GM23248 (cell line): Measurements from ENCODE around the gene INSRR. TPM values are rescaled to one million over a fixed set of nuclear protein-coding genes. Genes with fewer than 3 reads are reported as not detected.

Experiments
- DNase-seq: peaks from one replicate; pipeline ENCODE4 v3.0.0-alpha.2; 2015
- H2AFZ ChIP-seq: fragments of 200-600 bp; sonication (generic); 2 replicates; pipeline ENCODE4 v1.6.1; 2016; ENCODE audit warnings: antibody characterized with exemption
- H3F3A ChIP-seq: fragments of 200-600 bp; sonication (generic); 2 replicates; pipeline ENCODE4 v1.6.1; 2016; ENCODE audit warnings: mild to moderate bottlenecking, antibody characterized with exemption, mixed run types; ENCODE audit not compliant: insufficient read depth
- H3K27ac ChIP-seq: fragments of 200-600 bp; sonication (generic); 2 replicates; pipeline ENCODE4 v1.5.1; 2016; ENCODE audit warnings: mild to moderate bottlenecking
- H3K27me3 ChIP-seq: fragments of 200-600 bp; sonication (generic); replicated peaks from 2 replicates; pipeline ENCODE4 v1.6.1; 2016; ENCODE audit warnings: mild to moderate bottlenecking; ENCODE audit not compliant: insufficient read depth
- H3K36me3 ChIP-seq: fragments of 200-600 bp; sonication (generic); 2 replicates; pipeline ENCODE4 v1.6.1; 2016; ENCODE audit warnings: low read depth, mild to moderate bottlenecking
- H3K4me1 ChIP-seq: fragments of 200-600 bp; sonication (generic); 2 replicates; pipeline ENCODE4 v1.6.1; 2016; ENCODE audit warnings: mild to moderate bottlenecking; ENCODE audit not compliant: insufficient read depth
- H3K4me2 ChIP-seq: fragments of 200-600 bp; sonication (generic); one replicate; pipeline ENCODE4 v1.6.1; 2016; ENCODE audit warnings: mild to moderate bottlenecking; ENCODE audit not compliant: unreplicated experiment
- H3K4me3 ChIP-seq: fragments of 200-600 bp; sonication (generic); 2 replicates; pipeline ENCODE4 v1.5.1; 2016; ENCODE audit warnings: mild to moderate bottlenecking
- H3K79me2 ChIP-seq: fragments of 200-600 bp; sonication (generic); 2 replicates; pipeline ENCODE4 v1.6.1; 2016; ENCODE audit warnings: mild to moderate bottlenecking; ENCODE audit not compliant: insufficient read depth
- H3K9ac ChIP-seq: fragments of 200-600 bp; sonication (generic); 2 replicates; pipeline ENCODE4 v1.6.1; 2016; ENCODE audit warnings: mild to moderate bottlenecking
- H3K9me2 ChIP-seq: fragments of 200-600 bp; sonication (generic); 2 replicates; pipeline ENCODE4 v1.6.1; 2016; ENCODE audit warnings: mixed run types, mild to moderate bottlenecking, moderate library complexity; ENCODE audit not compliant: insufficient read depth
- H3K9me3 ChIP-seq: fragments of 200-600 bp; sonication (generic); one replicate; pipeline ENCODE4 v1.6.1; 2017; ENCODE audit warnings: low read depth
- H4K20me1 ChIP-seq: fragments of 200-600 bp; sonication (generic); 2 replicates; pipeline ENCODE4 v1.6.0; 2016; ENCODE audit not compliant: insufficient read depth
- EZH2 ChIP-seq: fragments of 200-600 bp; sonication (generic); IDR thresholded peaks from 2 replicates; pipeline ENCODE4 v1.6.1; 2018; ENCODE audit warnings: antibody characterized with exemption, mild to moderate bottlenecking; ENCODE audit not compliant: insufficient read depth, poor library complexity, severe bottlenecking
- EZH2phosphoT487 ChIP-seq: fragments of 200-600 bp; sonication (generic); IDR thresholded peaks from 2 replicates; pipeline ENCODE4 v1.6.1; 2018; ENCODE audit warnings: antibody characterized with exemption, moderate library complexity, mild to moderate bottlenecking, low read depth; ENCODE audit not compliant: insufficient read depth
- WGBS, 2 experiments: methylation state at CpG; one replicate each; pipeline ENCODE4 v1.1.6; 2015 to 2017; ENCODE audit warnings: low lambda C conversion rate in 2 of 2, low coverage in 1 of 2; ENCODE audit errors: missing lambda C conversion rate in 2 of 2; 5-methylcytosine and 5-hydroxymethylcytosine counted together
- in situ Hi-C: fragments of 300-500 bp; cut with MboI; formaldehyde crosslinking; loops from 2 replicates; pipeline ENCODE4 v1.15.0; 2020
- polyA plus RNA-seq: library from polyadenylated mRNA; unstranded; fragments of >200 nt; fragmentation: Nextera tagmentation; extraction: Ambion mirVana; gene quantifications from 2 replicates; pipeline ENCODE4 v1.2.1, GENCODE V29; 2016
- total RNA-seq: library from RNA; depleted of rRNA; stranded (reverse); fragments of >200 nt; shearing (Covaris generic); gene quantifications from 2 replicates; pipeline ENCODE4 v1.2.3, GENCODE V29; 2014

INSRR gene
- total and polyA plus RNA-seq, 2 experiments from 2014 or later, result 0.09 TPM; not detected in 1

DNA sequence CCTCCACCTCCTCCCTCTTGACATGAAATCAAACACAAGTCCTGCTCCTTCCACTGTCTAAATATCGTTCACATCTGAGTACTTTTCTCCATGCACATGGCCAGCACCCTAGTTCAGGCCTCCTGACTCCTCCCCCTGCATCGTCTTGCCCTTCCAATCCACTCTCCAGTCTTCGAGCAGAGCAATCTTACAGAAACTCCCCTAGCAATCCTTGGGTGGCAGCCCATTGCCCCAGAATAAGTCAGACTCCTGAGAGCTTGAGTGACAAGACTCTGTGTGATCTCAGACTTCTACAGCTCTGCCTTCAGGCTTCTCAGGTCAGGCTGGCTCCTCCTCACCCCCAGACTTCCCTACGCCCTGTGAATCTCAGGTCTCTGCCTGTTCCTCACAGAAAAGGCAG lies 47.7 kb downstream of the INSRR start:
- Histone ChIP-seq H2AFZ (no peak overlapping the region), H3K4me1 (peaks cover 27% of the 10 kb centered on the region), H4K20me1 (no peaks in the 10 kb centered on the region), H3K4me3 (no peak overlapping the region), H3K36me3 (no peaks in the 10 kb centered on the region), H3K27me3 (no peaks in the 10 kb centered on the region), H3K9me3 (no peaks in the 10 kb centered on the region), H3F3A (peaks cover 3% of the 10 kb centered on the region), H3K9ac (no peak overlapping the region), H3K79me2 (no peaks in the 10 kb centered on the region), H3K9me2 (no peaks in the 10 kb centered on the region), H3K27ac (no peak overlapping the region), H3K4me2 (no peak overlapping the region)
- TF ChIP-seq EZH2 (no peak), EZH2phosphoT487 (no peak)
- no peak for DNase-seq
- WGBS, 2 experiments, result 63 to 75% methylated on average over 4 of the region's 4 CpGs
- in situ Hi-C loops, result no loop called here

DNA sequence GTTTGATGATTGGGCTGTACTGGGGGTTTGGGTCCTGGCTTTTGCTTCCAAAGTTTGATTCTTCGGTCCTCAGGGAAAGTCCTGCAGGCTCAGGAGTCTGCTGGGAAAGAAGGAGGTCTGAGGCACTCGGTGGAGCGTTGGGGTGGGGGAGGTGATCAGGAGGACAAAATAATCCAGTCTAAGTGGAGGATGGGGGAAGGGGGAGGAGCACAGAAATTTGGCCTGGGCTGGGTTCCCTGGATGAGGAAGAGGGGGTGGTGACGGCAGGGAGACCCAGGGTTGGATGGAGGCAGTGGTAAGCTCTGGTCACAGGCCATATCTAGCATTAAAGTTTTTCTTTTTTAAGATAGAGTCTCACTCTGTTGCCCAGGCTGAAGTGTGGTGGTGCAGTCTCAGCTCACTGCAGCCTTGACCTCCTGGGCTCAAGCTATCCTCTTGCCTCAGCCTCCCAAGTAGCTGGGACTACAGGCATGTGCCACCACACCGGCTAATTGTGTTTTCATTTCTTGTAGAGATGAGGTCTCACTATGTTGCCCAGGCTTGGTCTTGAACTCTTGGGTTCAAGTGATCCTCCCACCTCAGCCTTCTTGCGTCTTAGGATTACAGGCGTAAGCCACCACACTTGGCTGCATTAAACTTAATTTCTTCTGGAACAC lies 49.1 kb downstream of the INSRR start:
- no peak overlapping the region for H3K27ac ChIP-seq
- no peak overlapping the region for H3K9ac ChIP-seq
- no peaks in the 10 kb centered on the region for H3K36me3 ChIP-seq
- H3K4me2 ChIP-seq, result no peak overlapping the region
- peaks cover 6% of the 10 kb centered on the region for H3F3A ChIP-seq
- no peaks in the 10 kb centered on the region for H3K9me3 ChIP-seq
- H4K20me1 ChIP-seq, result no peaks in the 10 kb centered on the region
- in situ Hi-C loops, result no loop called here
- H3K4me1 ChIP-seq, result peaks cover 20% of the 10 kb centered on the region
- H3K4me3 ChIP-seq, result no peak overlapping the region
- WGBS, 2 experiments, result 95 to 98% methylated on average over 7 of the region's 7 CpGs
- H3K9me2 ChIP-seq, result no peaks in the 10 kb centered on the region
- TF ChIP-seq EZH2phosphoT487, result no peak
- no peak for TF ChIP-seq EZH2
- no peak overlapping the region for H2AFZ ChIP-seq
- no peaks in the 10 kb centered on the region for H3K27me3 ChIP-seq
- H3K79me2 ChIP-seq, result no peaks in the 10 kb centered on the region
- DNase-seq, result no peak

- no peak for DNase-seq
- in situ Hi-C loops, result no loop called here
- H3K27me3 ChIP-seq, result no peaks in the 10 kb centered on the region
- peaks cover 6% of the 10 kb centered on the region for H3F3A ChIP-seq
- H3K36me3 ChIP-seq, result no peaks in the 10 kb centered on the region
- H3K4me1 ChIP-seq, result peaks cover 15% of the 10 kb centered on the region
- no peak overlapping the region for H3K27ac ChIP-seq
- H3K79me2 ChIP-seq, result no peaks in the 10 kb centered on the region
- no peak overlapping the region for H3K4me2 ChIP-seq
- 94 to 95% methylated on average over 5 to 10 of the region's 10 CpGs for WGBS, 2 experiments
- H3K9me3 ChIP-seq, result no peaks in the 10 kb centered on the region
- H3K4me3 ChIP-seq, result no peak overlapping the region
- H3K9me2 ChIP-seq, result no peaks in the 10 kb centered on the region
- H2AFZ ChIP-seq, result no peak overlapping the region
- no peak for TF ChIP-seq EZH2phosphoT487
- TF ChIP-seq EZH2, result no peak
- no peak overlapping the region for H3K9ac ChIP-seq
- H4K20me1 ChIP-seq, result no peaks in the 10 kb centered on the region
These were observed 49.6 kb downstream of the INSRR start for GRCh38 chr1:156809281-156809680.

GRCh38 chr1:156808186-156809030 lies 50.5 kb downstream of the INSRR start:
- in situ Hi-C loops, result no loop called here
- no peak overlapping the region for H3K4me2 ChIP-seq
- no peaks in the 10 kb centered on the region for H3K36me3 ChIP-seq
- H4K20me1 ChIP-seq, result no peaks in the 10 kb centered on the region
- no peak overlapping the region for H2AFZ ChIP-seq
- H3K4me3 ChIP-seq, result no peak overlapping the region
- H3K9ac ChIP-seq, result no peak overlapping the region
- H3K9me3 ChIP-seq, result no peaks in the 10 kb centered on the region
- H3K9me2 ChIP-seq, result no peaks in the 10 kb centered on the region
- H3K27me3 ChIP-seq, result no peaks in the 10 kb centered on the region
- no peaks in the 10 kb centered on the region for H3K79me2 ChIP-seq
- WGBS, 2 experiments, result 90 to 96% methylated on average over 15 to 16 of the region's 16 CpGs
- H3K27ac ChIP-seq, result no peak overlapping the region
- H3F3A ChIP-seq, result peaks cover 6% of the 10 kb centered on the region
- no peak for TF ChIP-seq EZH2phosphoT487
- TF ChIP-seq EZH2, result no peak
- peaks cover 8% of the 10 kb centered on the region; the same call in 1 of the 2 replicates for H3K4me1 ChIP-seq
- DNase-seq, result no peak
